Left lobe of liver (tissue), 2 donors: ENCODE data around the gene TMEM150B. TPM values are rescaled to one million over a fixed set of nuclear protein-coding genes. Genes with fewer than 3 reads are reported as not detected.
A peak's percentile ranks its signal among the peaks of the same experiment; 100 is the strongest.

ENCODE experiments used
- ATAC-seq: fragments of 200-7000 bp; cut with Tn5 transposase; one replicate; pipeline ENCODE4 v1.9.1; 2020; ENCODE audit warnings: mild to moderate bottlenecking, moderate library complexity
- DNase-seq: peaks from one replicate; pipeline ENCODE4 v3.0.0-alpha.2; 2020; ENCODE audit warnings: low spot score
- total RNA-seq: library from RNA; stranded (reverse); gene quantifications from one replicate; pipeline ENCODE4 v1.2.1, GENCODE V29; 2021
- donor health status: DM: no; HTN: no; CAD: no; lungs with moderate emphysema.
- donor health status: DM: no; HTN: yes; CAD: no.

The TMEM150B gene
- total RNA-seq, 1 donor from 2014 or later: 1.2 TPM

GRCh38 chr19:55279770-55280643 is 45.1 kb downstream of the TMEM150B start, which contains the start of gene HSPBP1:
Gene HSPBP1, minus strand, starts transcription at chr19:55280110. Its CDS starts 502 bp downstream, at chr19:55279608.
- peak; percentile 96 for ATAC-seq
- peak; percentile 97 for DNase-seq

GRCh38 chr19:55279340-55279739 is 45.8 kb downstream of the TMEM150B start:
- ATAC-seq: no peak
- no peak for DNase-seq

GRCh38 chr19:55278391-55279135 is 46.6 kb downstream of the TMEM150B start:
- ATAC-seq (no peak), DNase-seq (no peak)

GRCh38 chr19:55277494-55277893 is 47.6 kb downstream of the TMEM150B start:
- DNase-seq: no peak

GRCh38 chr19:55276720-55277430 is 48.3 kb downstream of the TMEM150B start:
- DNase-seq: no peak
- no peak for ATAC-seq

More at GRCh38 chr19:55277494-55277893, 47.6 kb downstream of the TMEM150B start:
- no peak for ATAC-seq

- no peak for DNase-seq
- ATAC-seq: no peak
Observed at GRCh38 chr19:55275851-55276719, 49.1 kb downstream of the TMEM150B start.

- ATAC-seq (no peak), DNase-seq (no peak)
Observed at GRCh38 chr19:55273978-55274707, 51.0 kb downstream of the TMEM150B start.

GRCh38 chr19:55272142-55272541 is 53.0 kb downstream of the TMEM150B start:
- ATAC-seq (no peak), DNase-seq (no peak)

GRCh38 chr19:55270172-55270942 is 54.8 kb downstream of the TMEM150B start:
- DNase-seq: no peak
- ATAC-seq: no peak

GRCh38 chr19:55269299-55269698 is 55.8 kb downstream of the TMEM150B start:
- ATAC-seq: no peak

GRCh38 chr19:55266840-55267239 is 58.3 kb downstream of the TMEM150B start:
- no peak for ATAC-seq
- DNase-seq: no peak

More at GRCh38 chr19:55269299-55269698, 55.8 kb downstream of the TMEM150B start:
- no peak for DNase-seq

- ATAC-seq (no peak), DNase-seq (no peak)
Observed at GRCh38 chr19:55266404-55266803, 58.7 kb downstream of the TMEM150B start.

GRCh38 chr19:55265723-55266386 is 59.3 kb downstream of the TMEM150B start:
- DNase-seq: no peak

GRCh38 chr19:55265173-55265572 is 60.0 kb downstream of the TMEM150B start:
- ATAC-seq (no peak), DNase-seq (no peak)

More at GRCh38 chr19:55265723-55266386, 59.3 kb downstream of the TMEM150B start:
- ATAC-seq: no peak

- DNase-seq: no peak
- ATAC-seq: no peak
Observed at GRCh38 chr19:55264531-55264930, 60.6 kb downstream of the TMEM150B start.
